WTC11 (cell line): ENCODE results near the gene FLNA. TPM values are rescaled to one million over a fixed set of nuclear protein-coding genes. Genes with fewer than 3 reads are reported as not detected.
A peak's percentile ranks its signal among the peaks of the same experiment; 100 is the strongest.

Source experiments
- ATAC-seq: fragments of 200-7000 bp; cut with Tn5 transposase; 2 replicates; pipeline ENCODE4 v1.10.0; 2021; ENCODE audit warnings: mild to moderate bottlenecking, moderate library complexity
- CTCF ChIA-PET: fragments of 300-600 bp; sonication (Branson Sonifier 250); formaldehyde crosslinking; loops from one replicate; lab custom pipeline; 2021; ENCODE audit warnings: antibody characterized with exemption; lab: Charles Lee
- POLR2A ChIA-PET: fragments of 350-600 bp; sonication (Branson Sonifier 250); formaldehyde crosslinking; loops from one replicate; lab custom pipeline; 2021; ENCODE audit warnings: antibody characterized with exemption; lab: Charles Lee
- DNase-seq: peaks from one replicate; pipeline ENCODE4 v3.0.0; 2021; ENCODE audit warnings: low spot score
- H3K27ac Mint-ChIP-seq: 2 replicates; pipeline ENCODE4 v1.8.0; 2021; ENCODE audit warnings: mixed read lengths
- H3K27me3 Mint-ChIP-seq: 2 replicates; pipeline ENCODE4 v1.8.0; 2021; ENCODE audit warnings: low read depth, mild to moderate bottlenecking, moderate library complexity, mixed read lengths
- H3K36me3 Mint-ChIP-seq: 2 replicates; pipeline ENCODE4 v1.8.0; 2021; ENCODE audit warnings: mixed read lengths
- H3K4me1 Mint-ChIP-seq: 2 replicates; pipeline ENCODE4 v1.8.0; 2022; ENCODE audit warnings: mixed read lengths
- H3K4me3 Mint-ChIP-seq: 2 replicates; pipeline ENCODE4 v1.8.0; 2021; ENCODE audit warnings: mild to moderate bottlenecking, moderate library complexity, mixed read lengths
- H3K9me3 Mint-ChIP-seq: 2 replicates; pipeline ENCODE4 v1.8.0; 2021; ENCODE audit warnings: mixed read lengths
- ARID4B ChIP-seq: sonication (generic); formaldehyde crosslinking; IDR thresholded peaks from 2 replicates; pipeline ENCODE4 v1.8.0; 2023; ENCODE audit warnings: missing genetic modification reagents, mild to moderate bottlenecking, borderline replicate concordance
- ATF6 ChIP-seq: sonication (generic); formaldehyde crosslinking; IDR thresholded peaks from 2 replicates; pipeline ENCODE4 v1.8.1; 2023; ENCODE audit warnings: mild to moderate bottlenecking, missing genetic modification reagents
- CTCF ChIP-seq: fragments of 200-600 bp; IDR thresholded peaks from 2 replicates; pipeline ENCODE4 v1.8.0; 2022; ENCODE audit warnings: antibody characterized with exemption
- ESRRA ChIP-seq: sonication (generic); formaldehyde crosslinking; IDR thresholded peaks from 2 replicates; pipeline ENCODE4 v1.8.1; 2022; ENCODE audit warnings: mild to moderate bottlenecking, missing genetic modification reagents, borderline replicate concordance
- ETV6 ChIP-seq: sonication (generic); formaldehyde crosslinking; IDR thresholded peaks from 2 replicates; pipeline ENCODE4 v1.8.1; 2022; ENCODE audit warnings: mild to moderate bottlenecking, missing genetic modification reagents
- FOXJ3 ChIP-seq: sonication (generic); formaldehyde crosslinking; IDR thresholded peaks from 2 replicates; pipeline ENCODE4 v1.9.0; 2021; ENCODE audit warnings: missing genetic modification reagents, mild to moderate bottlenecking, borderline replicate concordance
- FOXK1 ChIP-seq: sonication (generic); formaldehyde crosslinking; IDR thresholded peaks from 2 replicates; pipeline ENCODE4 v1.8.0; 2022; ENCODE audit warnings: mild to moderate bottlenecking, moderate library complexity, missing genetic modification reagents
- FOXP4 ChIP-seq: sonication (generic); formaldehyde crosslinking; IDR thresholded peaks from 2 replicates; pipeline ENCODE4 v1.8.0; 2022; ENCODE audit warnings: mild to moderate bottlenecking, missing genetic modification reagents
- GABPB1 ChIP-seq: sonication (generic); formaldehyde crosslinking; IDR thresholded peaks from 2 replicates; pipeline ENCODE4 v1.8.1; 2023; ENCODE audit warnings: mild to moderate bottlenecking, missing genetic modification reagents
- MAX ChIP-seq: sonication (generic); formaldehyde crosslinking; IDR thresholded peaks from 2 replicates; pipeline ENCODE4 v1.8.0; 2022; ENCODE audit warnings: mild to moderate bottlenecking, missing genetic modification reagents
- NR1H2 ChIP-seq: sonication (generic); formaldehyde crosslinking; IDR thresholded peaks from 2 replicates; pipeline ENCODE4 v1.9.0; 2021; ENCODE audit warnings: mild to moderate bottlenecking, moderate library complexity, missing genetic modification reagents
- SP1 ChIP-seq: sonication (generic); formaldehyde crosslinking; conservative IDR thresholded peaks from 2 replicates; pipeline ENCODE4 v1.8.1; 2022; ENCODE audit warnings: missing genetic modification reagents
- TEAD1 ChIP-seq: sonication (generic); formaldehyde crosslinking; IDR thresholded peaks from 2 replicates; pipeline ENCODE4 v1.8.0; 2022; ENCODE audit warnings: mild to moderate bottlenecking, missing genetic modification reagents
- TEAD4 ChIP-seq: sonication (generic); formaldehyde crosslinking; IDR thresholded peaks from 2 replicates; pipeline ENCODE4 v1.8.0; 2022; ENCODE audit warnings: mild to moderate bottlenecking, missing genetic modification reagents
- TP53 ChIP-seq: sonication (generic); formaldehyde crosslinking; IDR thresholded peaks from 2 replicates; pipeline ENCODE4 v1.8.1; 2023; ENCODE audit warnings: mild to moderate bottlenecking, missing genetic modification reagents
- ZMAT4 ChIP-seq: fragments of 250-450 bp; sonication (Bioruptor Pico); IDR thresholded peaks from 2 replicates; pipeline ENCODE4 v1.9.0; 2021; ENCODE audit warnings: mild to moderate bottlenecking
- ZNF423 ChIP-seq: fragments of 250-450 bp; sonication (Bioruptor Pico); IDR thresholded peaks from 2 replicates; pipeline ENCODE4 v2.1.2; 2022; ENCODE audit warnings: mild to moderate bottlenecking, moderate library complexity
- ZNF512 ChIP-seq: sonication (generic); formaldehyde crosslinking; IDR thresholded peaks from 2 replicates; pipeline ENCODE4 v1.8.1; 2022; ENCODE audit warnings: missing genetic modification reagents, borderline replicate concordance
- total RNA-seq: library from RNA; stranded (reverse); gene quantifications from 3 replicates; pipeline ENCODE4 v1.2.3, GENCODE V29; 2021

Gene FLNA
- total RNA-seq, 1 experiment from 2014 or later = 1,017 TPM

GRCh38 chrX:154373340-154374306 is 811 bp downstream of the FLNA start:
- Mint-ChIP-seq H3K27me3 (peaks cover 11% of the 10 kb centered on the region), H3K36me3 (peaks cover 5% of the 10 kb centered on the region), H3K9me3 (no peaks in the 10 kb centered on the region), H3K4me3 (peak overlapping the region; percentile 55), H3K27ac (no peak overlapping the region), H3K4me1 (peaks cover 6% of the 10 kb centered on the region)
- peak; percentile 28; the same call in 1 of the 2 replicates for TF ChIP-seq CTCF
- 0 out of 2 replicates have a peak, but pooled peaks have one; percentile 53 for TF ChIP-seq TEAD1 (CRISPR knock-in tag)
- no peak for TF ChIP-seq TP53 (CRISPR knock-in tag)
- TF ChIP-seq ETV6 (CRISPR knock-in tag) = no peak
- TF ChIP-seq MAX = peak; percentile 54; the same call in 1 of the 2 replicates
- 0 out of 2 replicates have a peak, but pooled peaks have one; percentile 15 for TF ChIP-seq ZNF423
- 0 out of 2 replicates have a peak, but pooled peaks have one; percentile 28 for TF ChIP-seq FOXP4
- TF ChIP-seq ARID4B (CRISPR knock-in tag) = 0 out of 2 replicates have a peak, but pooled peaks have one; percentile 51
- TF ChIP-seq TEAD4 (CRISPR knock-in tag) = no peak
- CTCF ChIA-PET = interaction anchor here (0.5 to 3.0 kb wide), 29 partner anchors 9 to 426 kb away, joined by 3 to 43 read pairs (median 4); partner anchors contain the start of genes ATP6AP1, DNASE1L1, IKBKG and PLXNA3
- POLR2A ChIA-PET = interaction anchor here (0.7 to 2.0 kb wide), 9 partner anchors 8 to 117 kb away, joined by 3 to 10 read pairs (median 4); partner anchors contain the start of genes RPL10 and SLC10A3
- peak; percentile 79 for DNase-seq
- ATAC-seq = peak; percentile 25

GRCh38 chrX:154372612-154373022 is 1.8 kb downstream of the FLNA start:
- Mint-ChIP-seq H3K4me3 (peak overlapping the region; percentile 56), H3K36me3 (peaks cover 10% of the 10 kb centered on the region), H3K9me3 (no peaks in the 10 kb centered on the region), H3K4me1 (peaks cover 11% of the 10 kb centered on the region), H3K27ac (no peak overlapping the region), H3K27me3 (peaks cover 11% of the 10 kb centered on the region)
- CTCF ChIA-PET = interaction anchor here (0.5 to 3.0 kb wide), 24 partner anchors 10 to 425 kb away, joined by 3 to 43 read pairs (median 6); partner anchors contain the start of genes ATP6AP1, DNASE1L1, IKBKG and PLXNA3
- no peak for DNase-seq
- POLR2A ChIA-PET = interaction anchor here (1.1 to 2.0 kb wide), 5 partner anchors 8 to 118 kb away, joined by 4 to 10 read pairs (median 7); partner anchors contain the start of genes RPL10 and SLC10A3
- no peak for ATAC-seq
- no peak for TF ChIP-seq ESRRA (CRISPR knock-in tag)
- no peak for TF ChIP-seq ZNF512 (CRISPR knock-in tag)
- TF ChIP-seq SP1 (CRISPR knock-in tag) = no peak
- TF ChIP-seq ZMAT4 = no peak
- TF ChIP-seq NR1H2 (CRISPR knock-in tag) = no peak
- TF ChIP-seq ATF6 = no peak
- TF ChIP-seq FOXK1 (CRISPR knock-in tag) = no peak
- no peak for TF ChIP-seq MAX
- TF ChIP-seq GABPB1 (CRISPR knock-in tag) = no peak
- no peak for TF ChIP-seq FOXJ3 (CRISPR knock-in tag)
